DMS 273 (cell line): ENCODE results near the gene CD2BP2.
"Not testable (repeated sequence)": the region's sequence is repeated elsewhere in the genome, so short reads cannot be mapped to it uniquely, and the experiment has no call there.

Source experiments
- DNase-seq: peaks from one replicate; lab custom pipeline; 2025; ENCODE audit not compliant: unreplicated experiment; lab: John Stamatoyannopoulos, UW

Gene CD2BP2

DNA sequence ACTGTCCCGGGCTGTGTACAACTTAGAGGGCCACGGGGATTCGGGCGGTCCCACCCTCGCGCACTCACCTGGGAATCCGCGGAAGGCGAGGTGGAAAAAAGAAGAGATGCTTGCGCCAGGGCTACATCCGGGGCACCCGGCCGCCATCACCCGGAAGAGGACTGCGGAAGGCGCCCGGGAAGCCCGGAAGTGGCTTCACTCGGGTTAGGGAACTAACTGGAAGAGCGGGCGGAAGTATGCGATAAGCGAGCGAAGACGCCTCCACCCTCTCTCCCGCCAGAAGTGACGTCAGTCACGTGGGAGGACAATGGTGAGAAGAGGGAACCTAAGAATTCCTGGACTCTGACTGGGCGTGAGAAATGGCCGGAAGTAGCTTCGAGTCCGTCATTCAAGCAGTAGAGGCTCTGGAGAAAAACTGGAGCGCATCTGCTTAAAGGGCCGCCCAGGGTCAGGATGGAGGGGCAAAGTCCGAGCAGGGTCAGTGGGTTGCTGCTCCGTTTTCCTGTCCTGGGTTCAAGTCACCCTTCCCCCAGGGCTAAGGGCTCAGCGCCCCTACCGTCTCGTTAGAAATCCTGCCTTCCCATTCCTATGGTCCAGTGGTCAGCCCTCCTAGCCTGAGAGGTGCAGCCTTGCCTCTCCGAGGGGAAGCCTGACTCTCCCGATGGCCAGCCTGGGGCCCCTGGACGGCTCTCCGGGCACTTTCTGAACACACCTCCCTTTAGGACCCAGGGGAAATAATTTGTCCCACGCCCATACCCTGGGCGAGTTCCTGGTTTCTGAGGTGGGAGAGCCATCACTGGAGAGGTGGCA lies at the start of gene CD2BP2:
Gene CD2BP2, minus strand, starts transcription at position 165 of the 810 bp plus-strand sequence. CDS start 627 bp downstream, outside the sequence.
- peak; percentile 100 for DNase-seq

DNA sequence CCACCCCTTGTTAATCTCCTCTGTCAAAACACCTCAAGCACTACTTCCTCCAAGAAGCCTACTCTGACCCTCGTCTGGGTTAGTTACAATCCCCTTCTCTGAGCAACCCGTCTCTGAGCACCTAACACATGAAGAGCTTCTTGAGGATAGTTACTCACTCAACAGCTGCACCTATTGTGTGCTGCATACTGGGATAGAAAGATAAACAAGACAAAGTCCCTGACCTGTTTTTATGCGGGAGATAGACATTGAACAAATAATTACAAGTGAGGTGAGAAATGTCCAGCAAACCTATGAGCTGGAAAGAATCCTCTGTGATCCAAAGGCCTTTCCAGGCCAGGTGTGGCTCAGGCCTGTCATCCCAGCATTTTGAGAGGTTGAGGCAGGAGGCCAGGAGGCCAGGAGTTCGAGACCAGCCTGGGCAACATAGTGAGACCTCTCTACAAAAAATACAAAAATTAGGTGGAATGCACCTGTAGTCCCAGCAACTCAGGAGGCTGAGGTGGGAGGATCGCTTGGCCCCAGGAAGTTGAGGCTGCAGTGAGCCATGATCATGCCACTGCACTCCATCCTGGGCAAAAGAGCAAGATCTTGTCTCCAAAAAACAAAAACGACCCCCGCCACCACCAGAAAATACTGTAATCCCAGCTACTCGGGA lies 46.8 kb upstream of the CD2BP2 start:
- no peak for DNase-seq

DNA sequence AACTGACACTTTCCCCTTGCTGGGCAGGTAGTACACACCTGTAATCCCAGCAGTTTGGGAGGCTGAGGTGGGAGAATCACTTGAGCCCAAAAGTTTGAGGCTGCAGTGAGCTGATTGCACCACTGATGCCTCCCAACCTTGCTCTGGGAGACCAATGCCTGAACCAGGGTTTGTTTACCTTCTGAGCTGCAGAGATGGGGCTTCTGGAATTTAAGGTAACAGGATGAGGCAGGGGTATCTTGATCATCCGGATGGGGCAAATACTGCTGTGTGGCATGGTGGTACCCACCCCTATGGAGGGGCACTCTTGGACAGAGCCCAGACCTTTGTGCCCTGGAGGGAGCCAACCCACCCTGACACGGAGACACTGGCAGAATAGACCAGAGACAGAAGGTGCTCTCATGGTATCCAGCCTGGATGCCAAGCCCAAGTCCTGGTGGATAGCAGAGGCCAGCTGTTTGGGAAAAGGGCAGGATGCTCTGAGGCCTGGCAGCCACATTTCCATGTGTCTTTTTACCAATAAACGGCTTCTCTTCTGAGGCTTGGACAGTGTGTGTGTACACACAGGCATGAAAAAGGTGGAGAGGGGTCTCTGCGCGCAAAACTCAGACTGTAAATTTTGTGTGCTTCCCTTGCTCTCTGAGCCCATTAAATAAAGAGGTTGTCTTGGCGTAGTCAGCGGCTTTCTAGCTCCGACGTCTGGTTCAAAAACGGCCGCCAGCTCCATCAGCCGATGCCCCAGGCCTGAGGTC lies 44.5 kb upstream of the CD2BP2 start:
- DNase-seq, result peak; percentile 75

DNA sequence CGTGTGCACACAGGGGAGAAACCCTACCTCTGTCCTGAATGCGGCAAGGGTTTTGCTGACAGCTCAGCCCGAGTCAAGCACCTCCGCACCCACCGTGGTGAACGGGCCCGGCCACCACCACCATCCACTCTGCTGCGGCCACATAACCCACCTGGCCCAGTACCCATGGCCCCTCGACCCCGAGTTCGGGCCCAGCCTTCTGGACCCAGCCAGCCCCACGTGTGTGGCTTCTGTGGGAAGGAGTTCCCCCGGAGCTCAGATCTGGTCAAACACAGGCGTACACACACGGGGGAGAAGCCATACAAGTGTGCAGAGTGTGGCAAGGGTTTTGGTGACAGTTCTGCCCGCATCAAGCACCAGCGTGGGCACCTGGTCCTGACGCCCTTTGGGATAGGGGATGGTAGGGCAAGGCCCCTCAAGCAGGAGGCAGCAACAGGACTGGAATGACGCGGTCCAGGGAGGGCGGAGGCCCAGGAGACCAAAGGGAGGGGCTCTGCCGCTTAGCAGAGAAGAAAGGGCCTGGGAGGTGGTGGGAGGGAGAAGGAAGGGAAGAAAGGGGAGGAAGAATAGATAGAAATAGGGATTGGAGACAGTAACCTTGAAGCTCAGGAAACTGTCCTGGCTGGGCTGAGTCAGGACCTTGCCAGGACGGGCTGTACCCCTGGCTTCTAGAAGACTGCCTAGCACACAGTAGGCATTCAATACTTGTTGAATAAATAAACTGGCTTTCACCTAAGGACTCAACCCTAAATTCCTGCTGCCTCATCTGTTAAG lies 43.7 kb upstream of the CD2BP2 start:
- DNase-seq, result no peak

DNA sequence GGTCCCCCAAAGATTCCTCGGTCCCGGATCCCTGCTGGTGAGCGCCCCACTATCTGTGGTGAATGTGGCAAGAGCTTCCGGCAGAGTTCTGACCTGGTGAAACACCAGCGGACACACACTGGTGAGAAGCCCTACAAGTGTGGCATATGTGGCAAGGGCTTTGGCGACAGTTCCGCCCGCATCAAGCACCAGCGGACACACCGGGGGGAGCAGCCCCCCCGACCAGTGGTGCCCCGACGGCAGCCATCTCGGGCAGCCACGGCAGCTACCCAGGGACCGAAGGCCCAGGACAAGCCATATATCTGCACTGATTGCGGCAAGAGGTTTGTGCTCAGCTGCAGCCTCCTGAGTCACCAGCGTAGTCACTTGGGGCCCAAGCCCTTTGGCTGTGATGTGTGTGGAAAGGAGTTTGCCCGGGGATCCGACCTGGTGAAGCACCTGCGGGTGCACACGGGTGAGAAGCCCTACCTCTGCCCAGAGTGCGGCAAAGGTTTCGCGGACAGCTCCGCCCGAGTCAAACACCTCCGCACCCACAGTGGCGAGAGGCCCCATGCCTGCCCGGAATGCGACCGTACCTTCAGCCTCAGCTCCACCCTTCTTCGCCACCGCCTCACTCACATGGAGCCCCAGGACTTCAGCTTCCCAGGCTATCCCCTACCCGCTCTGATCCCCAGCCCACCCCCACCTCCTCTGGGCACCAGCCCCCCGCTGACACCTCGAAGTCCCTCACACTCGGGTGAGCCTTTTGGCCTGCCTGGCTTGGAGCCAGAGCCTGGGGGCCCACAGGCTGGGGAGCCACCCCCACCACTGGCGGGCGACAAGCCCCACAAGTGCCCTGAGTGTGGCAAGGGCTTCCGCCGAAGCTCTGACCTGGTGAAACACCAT lies 42.9 kb upstream of the CD2BP2 start:
- DNase-seq, result no peak

DNA sequence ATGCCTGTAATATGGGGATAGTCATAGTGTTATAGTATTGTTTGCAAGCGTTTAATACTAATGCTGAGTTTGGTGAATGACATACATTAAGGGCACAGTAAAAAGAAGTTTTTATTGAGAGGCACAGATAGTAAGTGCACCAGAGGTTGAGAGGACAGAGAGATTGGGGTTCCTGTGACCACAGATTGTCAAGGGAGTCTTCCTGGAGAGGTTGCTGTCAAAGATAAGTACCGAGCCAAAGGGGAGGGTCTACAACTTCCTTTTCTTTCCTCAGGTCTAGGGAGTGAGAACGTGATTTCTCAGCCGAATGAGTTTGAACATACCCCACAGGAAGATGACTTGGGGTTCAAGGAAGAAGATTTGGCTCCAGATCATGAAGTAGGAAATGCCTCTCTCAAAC lies 41.9 kb upstream of the CD2BP2 start:
- no peak for DNase-seq

DNA sequence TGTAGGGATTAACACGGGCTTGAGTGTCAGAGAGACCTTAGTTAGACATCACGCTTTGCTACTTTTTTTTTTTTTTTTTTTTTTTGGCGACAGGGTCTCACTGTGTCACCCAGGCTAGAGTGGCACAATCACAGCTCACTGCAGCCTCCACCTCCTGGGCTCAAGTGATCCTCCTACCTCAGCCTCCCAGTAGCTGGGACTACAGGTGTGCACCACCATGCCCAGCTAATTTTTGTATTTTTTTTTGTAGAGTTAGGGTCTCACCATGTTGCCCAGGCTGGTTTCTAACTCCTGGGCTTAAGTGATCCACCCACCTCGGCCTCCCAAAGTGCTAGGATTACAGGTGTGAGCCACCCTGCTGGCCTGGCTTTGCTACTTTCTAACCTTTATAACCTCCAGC lies 41.5 kb upstream of the CD2BP2 start:
- DNase-seq, result not testable (repeated sequence)

DNA sequence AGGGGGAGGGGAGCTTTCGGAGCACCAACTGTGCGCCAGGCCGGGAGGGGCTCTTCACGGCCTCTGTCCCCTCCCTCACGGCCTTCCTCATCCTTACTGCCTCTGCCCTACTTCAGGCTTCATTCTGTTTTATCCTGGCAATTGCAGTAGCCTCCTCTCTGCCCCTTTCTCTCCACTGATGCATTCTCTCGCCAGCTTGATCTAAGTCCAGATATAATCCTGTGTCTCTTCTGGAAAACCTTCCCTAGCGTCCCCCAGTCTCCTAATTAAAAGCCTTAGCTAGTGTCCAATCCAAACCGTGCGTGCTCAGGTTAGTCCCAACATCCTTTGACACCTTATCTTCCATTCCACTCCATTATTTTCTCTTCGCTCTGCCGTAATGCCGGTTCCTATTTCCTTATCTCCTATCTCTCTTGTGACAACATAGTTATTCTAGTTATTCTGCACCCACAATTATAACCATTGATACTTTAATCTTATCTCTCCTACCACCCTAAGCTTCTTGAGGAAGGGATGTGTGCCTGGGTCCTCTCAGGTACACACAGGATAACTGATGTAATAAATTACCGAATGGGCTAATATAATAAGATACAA lies 41.0 kb upstream of the CD2BP2 start:
- DNase-seq, result peak; percentile 78

DNA sequence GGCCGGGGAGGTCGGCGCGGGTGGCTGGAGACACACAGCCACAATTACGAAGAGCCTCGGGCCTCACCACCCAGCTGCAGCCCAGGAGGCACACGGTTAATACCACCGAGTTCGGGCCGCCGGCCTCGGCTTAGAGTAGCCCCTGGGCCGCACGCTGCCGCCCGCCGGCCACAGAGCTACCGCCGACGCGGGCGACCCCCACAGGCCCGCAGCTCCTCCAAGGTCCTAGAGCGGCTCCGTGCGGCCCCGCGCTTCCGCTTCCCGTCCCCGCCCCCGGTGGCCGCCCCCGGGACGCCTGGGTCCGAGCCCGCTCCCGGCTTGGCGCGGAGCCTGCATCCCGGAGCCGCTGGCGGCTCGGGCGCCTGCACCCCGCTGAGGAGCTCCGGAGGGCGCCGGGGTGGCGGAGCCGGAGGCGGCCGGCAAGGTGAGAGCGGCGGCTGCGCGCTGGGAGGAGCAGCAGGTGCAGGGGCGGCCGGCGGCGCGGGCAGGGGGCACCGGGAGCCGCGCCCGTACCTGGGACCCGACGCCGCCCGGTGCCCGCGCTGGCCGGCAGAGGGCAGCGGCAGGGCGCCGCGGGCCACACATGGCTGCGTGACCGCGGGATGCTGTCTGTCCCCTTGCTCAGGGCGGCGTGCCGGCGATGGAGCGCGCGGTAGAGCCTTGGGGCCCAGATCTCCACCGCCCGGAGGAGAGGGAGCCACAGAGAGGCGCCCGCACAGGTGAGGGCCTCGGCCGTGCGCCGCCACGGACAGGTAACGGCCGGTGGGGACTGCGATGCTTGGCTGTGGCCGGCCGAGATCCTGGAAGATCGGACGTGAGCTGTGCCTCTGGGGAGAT lies 40.3 kb upstream of the CD2BP2 start, which contains the start of gene ZNF48:
Gene ZNF48, plus strand, starts transcription at position 266 of the 837 bp plus-strand sequence. Its CDS starts 375 bp downstream, at position 641.
- peak; percentile 94 for DNase-seq

DNA sequence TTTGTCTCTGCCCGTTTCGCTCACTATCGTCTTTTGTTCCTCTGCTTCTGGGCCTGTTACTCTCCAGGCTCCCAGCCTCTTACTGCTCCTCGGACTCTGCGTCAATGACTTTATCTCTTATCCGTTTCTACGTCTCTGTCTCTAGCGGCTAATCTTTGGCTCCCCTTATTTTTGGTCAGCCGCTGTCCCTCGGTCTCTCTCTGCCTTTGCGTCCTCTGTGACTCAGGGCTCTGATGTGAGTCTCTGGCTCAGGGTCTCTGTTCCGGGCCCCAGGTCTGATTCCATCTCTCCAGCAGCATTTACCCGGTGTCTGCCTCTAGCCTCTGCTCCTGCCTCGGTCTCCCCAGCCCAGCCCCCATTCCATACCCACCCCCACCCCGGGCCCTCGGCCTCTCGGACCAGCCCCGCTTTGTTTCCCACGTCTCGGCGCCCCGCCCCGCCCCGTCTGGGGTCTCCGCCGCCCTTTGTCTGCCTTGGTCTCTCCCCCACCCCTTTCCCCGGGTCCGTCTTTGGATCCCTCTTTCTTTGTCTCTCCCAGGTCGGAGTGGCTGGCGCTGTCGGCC lies 39.6 kb upstream of the CD2BP2 start:
- DNase-seq, result no peak

DNA sequence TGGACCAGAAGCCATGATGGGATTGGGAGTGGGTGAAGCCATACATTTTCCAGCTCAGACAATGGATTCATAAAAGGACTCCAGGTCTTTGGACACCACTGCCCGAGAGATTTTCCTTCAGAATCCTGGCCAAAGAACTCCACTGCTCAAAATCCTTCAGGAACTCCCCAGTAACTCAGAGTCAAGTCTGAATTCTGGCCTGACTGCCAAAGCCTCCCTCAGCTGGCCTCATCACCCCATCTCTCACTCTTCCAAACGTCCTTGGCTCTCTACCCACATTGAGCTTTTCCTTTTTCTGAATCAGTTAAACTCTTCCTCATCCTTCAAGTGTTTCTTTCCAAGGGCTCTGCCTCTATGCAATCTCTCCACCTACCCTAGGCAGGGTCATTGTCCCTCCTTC lies 28.4 kb upstream of the CD2BP2 start:
- no peak for DNase-seq

DNA sequence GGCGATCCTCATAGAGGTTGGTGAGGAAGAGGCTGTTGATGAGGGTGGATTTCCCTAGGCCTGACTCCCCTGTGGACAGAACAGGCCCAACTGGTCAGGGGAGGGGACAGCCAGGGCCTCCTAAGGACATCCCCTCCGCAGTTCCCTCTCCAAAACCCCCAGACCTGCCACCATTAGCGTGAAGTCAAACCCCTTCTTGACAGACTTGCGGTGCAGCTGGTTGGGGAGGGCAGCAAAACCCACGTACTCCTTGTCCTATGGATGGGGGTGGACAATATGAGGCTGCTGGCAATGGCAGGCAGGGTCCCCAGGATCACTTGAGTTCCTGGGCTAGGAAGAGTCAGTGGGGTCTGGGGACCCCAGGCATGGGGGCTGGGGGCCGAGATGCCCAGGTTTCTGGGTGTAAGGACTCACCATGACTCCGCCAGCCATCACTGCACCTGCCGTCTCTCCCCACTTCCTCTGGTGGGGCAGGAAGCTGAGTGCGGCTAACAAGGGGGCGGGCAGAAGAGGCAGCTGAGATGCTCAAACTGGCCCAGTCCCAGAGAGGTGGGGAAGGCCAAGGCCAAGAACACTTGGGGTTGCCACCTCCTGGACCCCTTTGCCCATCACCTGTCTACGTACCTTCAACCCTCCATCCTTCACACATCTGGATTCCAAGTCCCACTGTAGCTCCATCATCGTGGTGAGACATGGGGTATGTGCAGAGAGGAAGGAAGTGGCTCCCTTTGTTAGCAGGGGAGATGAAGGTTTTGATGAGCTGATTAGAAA lies 27.2 kb upstream of the CD2BP2 start, which contains the start of gene SEPTIN1:
Gene SEPTIN1, minus strand, starts transcription at position 451 of the 771 bp plus-strand sequence. Its CDS starts 19 bp downstream, at position 432.
- DNase-seq, result no peak

DNA sequence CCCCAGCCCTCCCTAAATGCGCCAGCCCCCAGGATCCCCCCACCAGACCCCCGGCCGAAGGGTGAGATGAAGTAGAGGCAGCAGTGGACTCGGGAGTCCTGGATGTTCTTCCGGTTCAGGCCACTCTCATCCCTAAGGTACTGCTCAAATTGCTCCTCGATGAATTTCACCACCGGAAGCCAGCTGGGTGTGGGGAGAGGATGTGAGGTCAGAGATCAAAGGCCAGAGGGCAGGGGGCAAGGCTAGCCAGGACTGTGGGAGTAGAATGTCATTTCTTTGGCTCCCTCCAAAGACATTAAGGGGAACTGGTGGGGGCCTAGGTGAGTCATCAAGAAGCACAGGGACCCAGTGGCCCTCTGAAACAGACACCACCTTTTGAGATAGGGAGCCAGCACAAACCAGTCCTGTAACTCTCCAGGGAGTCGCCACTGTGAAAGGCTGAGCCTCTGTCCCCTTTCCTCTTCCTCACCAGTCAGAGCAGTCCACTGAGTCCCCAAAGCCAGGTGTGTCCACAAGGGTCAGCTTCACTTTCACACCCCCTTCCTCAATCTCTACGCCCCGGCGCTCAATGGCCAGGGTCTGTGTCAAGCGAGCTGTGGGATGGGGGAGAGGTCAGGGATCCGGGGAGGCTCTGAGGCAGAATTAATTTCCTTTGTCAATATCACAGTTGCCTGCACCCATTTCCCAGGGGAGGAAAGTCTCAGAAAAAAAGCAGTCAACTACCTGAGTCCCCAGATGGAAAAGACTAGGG lies 26.4 kb upstream of the CD2BP2 start:
- no peak for DNase-seq

DNA sequence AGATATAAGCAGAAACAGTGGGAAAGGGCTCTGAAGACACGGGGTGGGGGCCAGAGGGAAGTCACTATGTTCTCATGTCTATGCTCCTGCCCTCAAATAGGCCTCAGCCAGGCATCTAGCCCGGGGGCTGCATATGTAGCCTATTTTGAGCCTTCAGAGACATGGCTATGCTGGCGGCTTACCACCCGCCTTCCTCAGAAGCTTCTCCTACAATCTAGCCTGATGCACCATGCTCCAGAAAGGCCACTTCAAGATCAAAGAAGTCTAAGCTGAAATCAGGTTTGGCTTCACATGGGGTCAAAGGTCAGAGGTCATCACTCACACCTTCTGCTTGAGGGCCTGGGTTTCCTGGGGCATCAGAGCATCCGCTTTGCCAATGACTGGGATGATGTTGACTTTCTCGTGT lies 25.7 kb upstream of the CD2BP2 start:
- no peak for DNase-seq

DNA sequence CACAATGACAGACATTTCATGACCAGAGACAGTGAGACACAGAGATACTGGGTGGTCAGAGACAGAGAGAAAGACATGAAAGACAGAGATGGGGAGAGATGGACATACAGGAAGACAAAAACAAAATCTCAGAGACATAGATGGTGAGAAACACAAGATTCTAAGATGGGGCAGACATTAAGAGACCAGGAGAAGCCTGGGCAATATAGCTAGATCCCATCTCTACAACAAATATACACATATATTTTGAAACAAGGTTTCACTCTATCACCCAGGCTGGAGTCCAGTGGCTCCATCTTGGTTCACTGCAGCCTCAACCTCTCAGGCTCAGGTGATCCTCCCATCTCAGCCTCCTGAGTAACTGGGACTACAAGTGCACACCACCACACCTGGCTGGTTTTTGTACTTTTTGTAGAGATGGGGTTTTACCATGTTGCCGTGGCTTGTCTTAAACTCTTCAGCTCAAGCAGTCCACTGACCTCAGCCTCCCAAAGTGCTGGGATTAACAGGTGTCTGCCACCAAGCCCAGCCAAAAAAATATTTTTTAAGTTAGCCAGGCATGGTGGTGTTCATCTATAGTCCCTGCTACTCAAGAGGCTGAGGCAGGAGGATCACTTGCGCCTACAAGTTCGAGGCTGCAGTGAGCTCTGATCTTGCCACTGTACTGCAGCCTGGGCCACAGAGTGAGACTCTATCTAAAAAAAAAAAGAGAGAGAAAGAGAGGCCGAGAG lies 25.1 kb upstream of the CD2BP2 start:
- DNase-seq, result no peak

DNA sequence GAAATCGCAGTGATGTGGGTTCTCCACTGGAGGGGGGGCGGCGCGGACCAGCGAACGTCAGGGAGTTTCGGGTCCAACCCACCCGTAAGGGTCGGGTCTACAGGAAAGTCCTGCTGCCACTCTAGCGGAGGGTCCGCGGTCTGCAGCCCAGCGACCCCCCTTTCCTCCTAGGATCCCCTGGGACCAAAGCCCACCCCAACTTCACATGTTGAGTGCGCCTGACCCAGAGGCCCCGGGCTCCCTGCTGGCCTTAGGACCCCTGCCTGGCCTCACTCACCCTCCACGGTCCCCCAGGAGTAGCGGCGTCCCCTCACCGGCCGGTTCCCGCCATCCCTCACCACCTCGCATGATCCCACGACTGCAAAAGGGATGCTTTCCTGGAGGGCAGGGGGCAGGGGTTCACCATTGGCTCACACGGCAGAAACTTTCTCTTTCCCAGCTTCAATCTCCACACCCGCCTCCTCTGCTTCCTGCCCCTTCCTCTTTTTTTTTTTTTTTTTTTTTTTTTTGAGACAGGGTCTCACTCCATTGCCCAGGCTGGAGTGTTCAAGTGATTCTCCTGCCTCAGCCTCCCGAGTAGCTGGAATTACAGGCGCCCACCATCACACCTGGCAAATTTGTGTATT lies 24.2 kb upstream of the CD2BP2 start:
- DNase-seq, result no peak
